HG03342 (cell line): ENCODE results near the gene DST.
A peak's percentile ranks its signal among the peaks of the same experiment; 100 is the strongest.

Source experiments
- ATAC-seq: cut with Tn5 transposase; IDR thresholded peaks from one replicate; pipeline ENCODE4 v1.9.1; 2021; ENCODE audit warnings: mild to moderate bottlenecking, moderate library complexity; ENCODE audit not compliant: unreplicated experiment

The DST gene

DNA sequence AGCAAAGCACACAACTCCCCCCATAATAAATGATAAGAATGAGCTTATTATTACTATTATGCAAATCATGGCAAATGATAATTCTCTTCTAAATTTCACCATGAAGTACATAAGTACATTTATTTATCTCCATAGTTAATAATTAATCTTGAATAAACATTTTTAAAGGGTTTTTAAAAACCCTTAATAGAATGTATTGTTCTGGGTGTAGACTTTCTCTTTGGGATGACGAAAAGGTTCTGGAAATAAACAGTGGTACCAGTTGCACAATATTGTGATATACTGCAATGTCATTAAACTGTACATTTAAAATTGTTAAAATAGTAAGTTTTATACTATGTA, 18.0 kb downstream of the DST start:
- no peak for ATAC-seq

DNA sequence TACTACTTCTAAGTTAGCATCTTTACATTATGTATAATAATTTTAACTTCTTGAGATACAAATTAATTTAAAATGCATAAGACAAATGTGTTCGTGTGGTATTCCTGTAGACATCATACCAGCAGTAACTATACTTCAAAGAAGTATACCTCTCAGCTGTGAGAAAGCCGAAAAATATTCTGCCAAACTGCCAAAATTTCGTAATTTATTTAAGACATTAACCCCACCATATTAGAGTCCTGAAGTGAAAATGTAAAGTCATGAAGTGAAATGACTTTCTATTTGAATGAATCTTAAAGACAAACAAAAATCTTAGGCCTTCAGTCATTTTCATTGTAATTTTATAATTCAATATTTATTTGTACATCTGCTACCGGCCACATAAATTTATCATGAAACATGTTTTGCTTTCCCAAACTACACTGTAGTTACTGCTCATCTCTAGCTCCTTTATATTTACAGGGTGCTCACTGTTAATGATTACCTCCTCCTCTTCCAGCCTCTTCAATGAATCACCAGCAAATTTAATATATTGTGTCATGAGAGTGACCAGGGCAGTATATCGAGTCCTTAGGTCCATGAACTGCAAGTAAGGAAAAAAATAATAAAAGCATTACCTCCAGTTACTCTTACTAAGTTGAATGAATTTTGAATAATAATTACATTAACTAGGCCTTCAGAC, 18.5 kb downstream of the DST start:
- ATAC-seq: no peak

DNA sequence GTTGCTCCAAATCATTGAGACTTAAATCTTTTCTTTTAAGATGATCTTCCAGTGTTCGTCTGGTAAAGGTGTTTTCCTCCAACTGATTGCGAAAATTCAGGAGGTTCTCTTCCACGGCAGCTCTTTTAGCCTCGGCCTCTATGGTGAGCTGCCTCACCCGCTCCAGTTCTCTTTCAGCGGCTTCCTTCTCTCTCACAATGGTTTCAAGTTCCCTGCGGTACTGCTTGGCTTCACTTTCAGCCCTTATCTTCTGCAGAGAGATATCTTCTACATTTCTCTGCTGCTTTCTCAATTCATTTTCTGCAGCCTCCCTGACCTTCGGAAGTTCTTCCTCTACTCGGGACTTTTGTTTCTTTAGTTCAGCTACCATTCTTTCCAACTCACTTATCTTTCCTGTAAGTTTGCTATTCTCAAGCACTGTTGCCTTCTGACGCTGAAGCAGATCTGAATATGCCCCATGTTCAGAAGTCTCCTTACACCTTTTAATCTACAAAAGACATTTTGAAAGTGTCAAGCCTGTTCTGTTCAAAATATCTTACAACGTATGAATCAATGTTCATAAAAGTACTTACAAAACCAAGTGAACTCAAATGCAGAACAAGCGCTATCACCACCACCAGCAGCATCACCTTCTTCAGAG, 22.3 kb downstream of the DST start:
- no peak for ATAC-seq

- ATAC-seq: no peak
Measured at GRCh38 chr6:56618050-56618449, 24.6 kb downstream of the DST start.

DNA sequence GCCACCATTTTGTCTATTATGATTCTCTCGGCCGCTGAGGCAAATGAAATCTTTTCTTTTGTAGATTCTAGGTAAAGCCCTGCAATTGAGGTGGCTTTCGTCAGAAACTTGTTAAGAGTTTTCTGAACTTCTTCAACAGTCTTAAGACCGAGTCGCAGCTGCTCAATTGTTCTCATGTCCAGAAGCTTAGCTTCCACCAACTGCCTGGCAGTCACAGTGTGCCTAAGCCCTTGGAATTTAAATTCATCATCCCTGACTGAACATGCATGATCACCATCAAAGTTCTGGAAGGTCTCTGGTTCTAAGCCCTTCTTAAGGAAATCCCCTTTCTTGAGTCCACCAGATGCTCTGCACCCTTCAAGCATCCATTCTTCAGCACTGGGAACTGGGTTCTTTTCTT, 25.7 kb downstream of the DST start:
- no peak for ATAC-seq

DNA sequence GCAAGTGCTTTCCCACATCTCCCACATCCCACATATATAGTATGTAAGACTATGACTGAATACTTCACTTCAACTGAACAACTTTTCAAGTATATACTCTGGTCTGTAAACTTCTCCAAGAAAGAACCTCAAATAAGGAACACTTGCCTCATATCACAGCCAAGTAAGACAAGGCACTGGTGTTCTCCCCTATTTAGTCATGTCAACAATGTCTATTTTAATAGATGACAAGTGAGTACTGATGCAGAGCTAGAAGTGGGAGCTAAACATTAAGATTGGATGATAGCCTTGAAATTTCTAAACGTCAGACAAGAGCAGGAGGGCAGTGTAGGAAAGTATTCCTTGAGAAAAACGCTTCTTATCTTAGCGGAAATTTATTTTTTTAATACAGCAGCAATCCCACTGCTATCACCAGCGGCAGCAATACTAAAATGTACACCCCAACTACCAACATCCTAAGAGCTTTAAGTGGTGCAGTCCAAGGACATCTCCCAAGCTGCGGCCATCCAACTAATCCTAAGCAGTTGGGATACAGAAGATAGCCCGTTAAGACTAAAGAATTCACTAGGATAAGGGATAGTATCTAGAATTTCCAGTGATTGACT, 29.3 kb downstream of the DST start:
- ATAC-seq: no peak

GRCh38 chr6:56608332-56608731, 34.4 kb downstream of the DST start:
- ATAC-seq: no peak

DNA sequence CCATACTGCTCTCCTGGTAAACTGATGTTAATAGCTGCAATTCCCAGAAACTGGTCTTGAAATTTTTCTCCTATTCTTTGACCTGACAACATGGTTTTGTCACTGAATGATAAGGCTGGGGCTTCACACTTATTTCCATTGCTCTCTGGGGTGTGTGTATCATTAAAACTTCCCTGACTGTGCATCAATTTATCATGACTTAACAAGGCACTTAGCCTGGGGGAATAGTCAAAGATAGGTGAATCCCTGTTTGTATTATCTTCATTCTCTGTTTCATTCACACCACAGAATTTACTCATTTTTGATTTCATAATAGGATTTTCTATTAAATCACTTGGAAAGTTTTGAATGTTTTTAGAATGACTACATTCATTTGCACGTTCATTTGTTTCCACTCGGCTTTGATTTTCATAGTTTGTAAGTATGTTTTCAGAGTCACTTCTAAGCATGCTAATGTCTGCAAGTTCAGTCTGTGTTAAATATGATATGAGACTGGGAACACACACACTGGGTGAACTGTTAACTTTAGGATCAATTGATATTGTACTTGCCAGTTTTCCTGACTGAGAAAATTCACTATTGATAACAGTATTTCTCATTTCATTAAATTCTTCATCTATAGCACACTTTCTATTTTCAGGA, 35.5 kb downstream of the DST start:
- ATAC-seq: no peak

GRCh38 chr6:56605435-56605834, 37.3 kb downstream of the DST start:
- no peak for ATAC-seq

GRCh38 chr6:56604186-56604585, 38.5 kb downstream of the DST start:
- ATAC-seq: no peak

DNA sequence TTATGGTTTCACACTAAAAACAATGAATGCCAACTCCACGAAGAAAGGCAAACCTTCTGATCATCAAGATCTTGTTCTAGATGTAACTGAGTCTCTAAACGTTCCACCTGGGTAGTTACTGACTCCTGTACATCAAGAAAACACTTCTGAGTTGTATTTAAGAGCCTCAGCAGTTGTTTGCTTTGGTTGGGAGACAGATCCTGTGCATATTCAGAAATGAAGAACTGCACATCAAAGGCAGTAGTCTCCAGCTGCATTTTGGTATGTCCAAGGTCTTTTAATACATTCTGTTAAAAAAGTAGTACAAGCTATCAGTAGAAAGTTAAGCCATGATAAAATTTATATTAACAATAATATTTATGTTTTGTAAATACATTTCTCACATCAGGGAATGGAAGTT, 41.3 kb downstream of the DST start:
- no peak for ATAC-seq

- peak; percentile 31 for ATAC-seq
Measured at GRCh38 chr6:56595490-56596122, 47.1 kb downstream of the DST start.

DNA sequence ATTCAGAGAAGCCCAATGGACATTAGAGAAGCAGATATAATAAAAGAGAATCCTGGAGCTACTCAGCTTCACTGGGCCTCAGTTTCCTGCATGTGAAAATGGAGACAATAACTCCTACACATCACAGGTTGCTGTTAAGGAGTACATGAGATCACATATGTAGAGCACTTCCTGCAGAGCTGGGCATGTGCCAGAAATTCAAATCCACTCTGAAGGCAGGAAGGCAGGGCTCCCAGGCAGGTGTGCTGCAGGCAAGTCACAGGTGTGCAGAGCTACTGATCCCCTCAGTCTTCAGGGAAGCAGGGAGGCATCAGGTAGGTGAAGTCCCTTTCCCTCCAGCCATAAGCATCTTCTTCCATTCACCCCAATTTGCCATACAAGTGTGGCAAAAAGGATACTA, 48.0 kb downstream of the DST start:
- no peak for ATAC-seq

GRCh38 chr6:56593801-56594318, 48.8 kb downstream of the DST start:
- ATAC-seq: peak; percentile 94

- no peak for ATAC-seq
Measured at GRCh38 chr6:56582236-56582635, 60.5 kb downstream of the DST start.

- no peak for ATAC-seq
Measured at GRCh38 chr6:56581296-56581925, 61.3 kb downstream of the DST start.

GRCh38 chr6:56580271-56580670, 62.4 kb downstream of the DST start:
- ATAC-seq: no peak

GRCh38 chr6:56579155-56579851, 63.4 kb downstream of the DST start:
- ATAC-seq: no peak

DNA sequence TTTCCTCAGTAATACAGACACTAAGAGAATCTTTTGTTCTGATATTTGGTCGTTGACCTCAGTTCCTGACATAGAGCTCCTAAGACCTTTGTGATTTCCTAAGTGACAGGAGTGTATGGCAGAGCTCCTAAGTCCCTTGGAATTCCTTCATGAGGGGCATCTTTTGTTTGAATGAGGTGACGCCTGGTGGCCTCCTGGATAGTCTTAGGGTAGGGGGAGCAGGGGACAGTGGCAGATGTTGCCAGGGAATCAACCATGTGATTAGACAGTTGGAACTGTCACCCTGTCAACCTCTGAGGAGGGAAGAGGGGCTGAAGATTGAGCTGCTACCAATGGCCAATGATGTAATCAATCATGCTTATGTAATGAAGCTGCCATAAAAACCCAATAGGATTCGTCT, 67.0 kb downstream of the DST start:
- no peak for ATAC-seq

DNA sequence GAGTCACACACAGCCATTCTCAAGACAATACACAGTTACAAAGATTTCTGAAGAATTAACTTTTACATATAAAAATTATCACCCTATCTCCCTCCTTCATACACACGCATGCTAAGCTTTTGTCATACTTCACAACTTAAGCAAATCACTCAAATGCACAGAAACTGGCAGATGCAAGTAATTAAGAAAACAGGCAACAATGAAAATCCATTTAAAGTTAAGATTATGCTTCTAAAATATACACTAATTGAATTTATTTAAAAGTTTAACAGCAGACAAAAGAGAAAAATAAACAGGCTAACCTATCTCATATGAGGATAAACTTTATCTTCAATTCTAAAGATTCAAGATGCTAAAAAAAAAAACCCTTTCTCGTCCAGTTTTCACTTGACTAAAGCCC, 68.4 kb downstream of the DST start:
- no peak for ATAC-seq
